ENCODE results near the gene RASGRP3.

Gene RASGRP3

DNA sequence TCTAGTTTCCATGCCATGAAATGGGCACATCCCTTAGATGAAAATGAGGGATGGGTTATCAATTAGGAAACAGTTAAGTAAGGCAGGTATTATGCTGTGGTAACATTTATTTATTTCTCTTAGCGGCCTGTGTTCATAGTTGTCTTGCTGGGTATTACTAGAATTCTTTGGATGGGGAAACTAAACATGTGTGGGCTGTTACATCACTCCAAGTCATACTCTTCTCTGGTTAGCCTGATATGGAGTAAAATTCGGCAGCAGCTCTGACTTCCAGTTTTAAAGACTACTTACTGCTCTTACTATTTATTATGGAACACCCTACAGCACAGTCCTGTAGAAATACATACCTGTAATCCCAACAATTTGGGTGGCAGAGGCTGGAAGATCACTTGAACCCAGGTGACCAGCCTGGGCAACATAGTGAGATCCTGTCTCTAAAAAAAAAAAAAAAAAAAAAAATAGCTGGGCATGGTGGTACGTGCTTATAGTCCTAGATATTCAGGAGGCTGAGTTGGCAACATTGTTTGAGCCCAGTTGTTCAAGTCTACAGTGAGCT lies 33.1 kb upstream of the RASGRP3 start:
- H4K20me1 ChIP-seq (ENCODE audit: insufficient read depth), result no peaks in the 10 kb centered on the region
- H3K9ac ChIP-seq, result no peak overlapping the region
- H3K79me2 ChIP-seq (ENCODE audit: insufficient read depth, low read depth), result no peaks in the 10 kb centered on the region
- peaks cover 14% of the 10 kb centered on the region for H3K4me1 ChIP-seq (ENCODE audit: low read depth, poor library complexity, severe bottlenecking)
- no peaks in the 10 kb centered on the region for H3K36me3 ChIP-seq (ENCODE audit: insufficient read depth)
- H3K4me2 ChIP-seq, result no peak overlapping the region
- H3K4me3 ChIP-seq (IDR thresholded peaks at IDR 0.05; ENCODE audit: insufficient read depth, low read depth, low read length), result no peak overlapping the region
- H3K27me3 ChIP-seq (ENCODE audit: insufficient read depth, low read depth), result no peaks in the 10 kb centered on the region
- H3K27ac ChIP-seq, result no peak overlapping the region
- TF ChIP-seq CTCF (conservative IDR thresholded peaks at IDR 0.05; ENCODE audit: low read depth, low read length), result no peak
- H2AFZ ChIP-seq (ENCODE audit: low read depth), result no peak overlapping the region

DNA sequence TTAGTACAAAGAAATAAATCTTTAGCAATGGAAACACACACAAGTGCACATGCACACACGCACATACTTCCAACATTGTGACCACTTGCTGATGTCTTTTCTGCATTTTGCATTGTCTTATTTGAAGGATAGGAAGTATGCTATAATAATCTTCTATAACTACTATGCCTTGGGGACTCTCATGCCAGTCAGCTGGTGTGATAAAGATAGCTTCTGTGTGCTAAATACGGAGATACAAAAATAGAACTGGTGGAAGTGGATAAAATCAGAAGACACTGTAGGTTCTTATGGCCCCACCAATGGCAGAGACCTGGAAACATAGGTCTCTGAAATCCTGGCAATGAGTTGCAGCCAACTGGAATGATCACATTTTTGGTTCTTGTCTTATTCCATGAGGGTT lies 31.5 kb upstream of the RASGRP3 start:
- Histone ChIP-seq H2AFZ (ENCODE audit: low read depth) (no peak overlapping the region), H3K27ac (no peak overlapping the region), H4K20me1 (ENCODE audit: insufficient read depth) (no peaks in the 10 kb centered on the region), H3K27me3 (ENCODE audit: insufficient read depth, low read depth) (no peaks in the 10 kb centered on the region), H3K4me2 (no peak overlapping the region), H3K36me3 (ENCODE audit: insufficient read depth) (no peaks in the 10 kb centered on the region), H3K9ac (no peak overlapping the region), H3K4me3 (IDR thresholded peaks at IDR 0.05; ENCODE audit: insufficient read depth, low read depth, low read length) (no peak overlapping the region), H3K4me1 (ENCODE audit: low read depth, poor library complexity, severe bottlenecking) (peaks cover 30% of the 10 kb centered on the region), H3K79me2 (ENCODE audit: insufficient read depth, low read depth) (no peaks in the 10 kb centered on the region)
- no peak for TF ChIP-seq CTCF (conservative IDR thresholded peaks at IDR 0.05; ENCODE audit: low read depth, low read length)

GRCh38 chr2:33448220-33448899 lies 28.1 kb upstream of the RASGRP3 start:
- H3K4me2 ChIP-seq, result peak overlapping the region; percentile 69
- no peaks in the 10 kb centered on the region for H3K79me2 ChIP-seq (ENCODE audit: insufficient read depth, low read depth)
- peak overlapping the region; percentile 17; the same call in 1 of the 2 replicates for H3K27ac ChIP-seq
- H2AFZ ChIP-seq (ENCODE audit: low read depth), result no peak overlapping the region
- no peaks in the 10 kb centered on the region for H3K27me3 ChIP-seq (ENCODE audit: insufficient read depth, low read depth)
- no peaks in the 10 kb centered on the region for H4K20me1 ChIP-seq (ENCODE audit: insufficient read depth)
- no peaks in the 10 kb centered on the region for H3K36me3 ChIP-seq (ENCODE audit: insufficient read depth)
- H3K4me3 ChIP-seq (IDR thresholded peaks at IDR 0.05; ENCODE audit: insufficient read depth, low read depth, low read length), result no peak overlapping the region
- TF ChIP-seq CTCF (conservative IDR thresholded peaks at IDR 0.05; ENCODE audit: low read depth, low read length), result no peak
- peaks cover 26% of the 10 kb centered on the region for H3K4me1 ChIP-seq (ENCODE audit: low read depth, poor library complexity, severe bottlenecking)
- no peak overlapping the region for H3K9ac ChIP-seq

DNA sequence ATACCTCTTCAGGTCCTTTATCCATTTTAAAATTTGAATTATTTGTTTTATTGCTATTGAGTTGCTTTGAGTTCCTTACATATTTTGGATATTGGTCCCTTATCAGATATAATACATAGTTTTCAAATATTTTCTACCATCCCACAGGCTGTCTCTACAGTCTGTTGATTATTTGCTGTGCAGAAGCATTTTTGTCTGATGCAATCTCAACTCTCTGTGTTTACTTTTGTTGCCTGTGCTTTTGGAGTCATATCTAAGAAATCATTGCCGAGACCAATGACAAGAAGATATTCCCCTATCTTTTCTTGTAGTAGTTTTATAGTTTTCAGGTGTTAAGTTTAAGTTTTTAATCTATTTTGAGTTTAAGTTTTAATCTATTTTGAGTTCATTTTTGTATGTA lies 25.2 kb upstream of the RASGRP3 start:
- H3K4me2 ChIP-seq, result no peak overlapping the region
- H4K20me1 ChIP-seq (ENCODE audit: insufficient read depth), result no peaks in the 10 kb centered on the region
- no peak overlapping the region for H2AFZ ChIP-seq (ENCODE audit: low read depth)
- H3K79me2 ChIP-seq (ENCODE audit: insufficient read depth, low read depth), result no peaks in the 10 kb centered on the region
- H3K36me3 ChIP-seq (ENCODE audit: insufficient read depth), result no peaks in the 10 kb centered on the region
- H3K27me3 ChIP-seq (ENCODE audit: insufficient read depth, low read depth), result no peaks in the 10 kb centered on the region
- H3K4me3 ChIP-seq (IDR thresholded peaks at IDR 0.05; ENCODE audit: insufficient read depth, low read depth, low read length), result no peak overlapping the region
- no peak for TF ChIP-seq CTCF (conservative IDR thresholded peaks at IDR 0.05; ENCODE audit: low read depth, low read length)
- no peak overlapping the region for H3K9ac ChIP-seq
- H3K4me1 ChIP-seq (ENCODE audit: low read depth, poor library complexity, severe bottlenecking), result peaks cover 26% of the 10 kb centered on the region
- no peak overlapping the region for H3K27ac ChIP-seq

All from KMS-11 (cell line).